B cell (primary cell): Measurements from ENCODE around the gene HOGA1. TPM values are rescaled to one million over a fixed set of nuclear protein-coding genes. Genes with fewer than 3 reads are reported as not detected.

ENCODE experiments used
- ATAC-seq: fragments of 200-7000 bp; cut with Tn5 transposase; one replicate; pipeline ENCODE4 v1.10.0; 2021; ENCODE audit warnings: low read depth, mild to moderate bottlenecking, moderate number of reproducible peaks, moderate library complexity
- CTCF ChIA-PET: fragments of 350-600 bp; sonication (Branson Sonifier 250); formaldehyde crosslinking; loops from one replicate; lab custom pipeline; 2021; ENCODE audit warnings: antibody characterized with exemption, inconsistent platforms; lab: Charles Lee
- POLR2A ChIA-PET: fragments of 350-600 bp; sonication (Branson Sonifier 250); formaldehyde crosslinking; loops from one replicate; lab custom pipeline; 2021; ENCODE audit warnings: antibody characterized with exemption; lab: Charles Lee
- DNase-seq: peaks from one replicate; pipeline ENCODE4 v3.0.0; 2013
- H2AFZ ChIP-seq: 2 replicates; pipeline ENCODE4 v1.6.1; 2012; ENCODE audit warnings: mild to moderate bottlenecking, low read depth, low read length; ENCODE audit not compliant: insufficient read depth, poor library complexity, severe bottlenecking
- H3K27ac ChIP-seq, 2 donors: 1 replicate in 1 of 2; 2 replicates in 1 of 2; pipeline ENCODE4 v1.5.1; 2012 to 2013; ENCODE audit warnings: low read length in 2 of 2, mild to moderate bottlenecking in 2 of 2, moderate library complexity in 1 of 2
- H3K27me3 ChIP-seq, 4 experiments: fragments of 200-600 bp in 1 of 4; sonication (generic) in 1 of 4; replicated peaks in 1 of 4; 1 replicate in 2 of 4; 2 replicates in 2 of 4; pipeline versions ENCODE4 v1.6.1 to v1.7.0; 2013 to 2016; ENCODE audit warnings: low read length in 3 of 4, mild to moderate bottlenecking in 2 of 4, mixed read lengths in 1 of 4, moderate library complexity in 1 of 4; ENCODE audit not compliant: insufficient read depth in 4 of 4, control insufficient read depth in 3 of 4; ENCODE audit errors: control extremely low read depth in 1 of 4
- H3K36me3 ChIP-seq, 2 experiments: replicated peaks in 1 of 2; 1 replicate in 1 of 2; 2 replicates in 1 of 2; pipeline versions ENCODE4 v1.6.1 to v1.7.1; 2013; ENCODE audit warnings: low read length in 1 of 2; ENCODE audit not compliant: insufficient read depth in 2 of 2, control insufficient read depth in 1 of 2; ENCODE audit errors: control extremely low read depth in 1 of 2, extremely low read depth in 1 of 2
- H3K4me1 ChIP-seq, 2 donors: fragments of 200-600 bp in 1 of 2; sonication (generic) in 1 of 2; 1 replicate in 1 of 2; 2 replicates in 1 of 2; pipeline versions ENCODE4 v1.5.1 to v1.6.1; 2013 to 2017; ENCODE audit warnings: low read length in 2 of 2; ENCODE audit not compliant: control insufficient read depth in 2 of 2, insufficient read depth in 2 of 2
- H3K4me2 ChIP-seq: replicated peaks from 2 replicates; pipeline ENCODE3; 2012; ENCODE audit warnings: mild to moderate bottlenecking, low read depth, low read length; ENCODE audit not compliant: poor library complexity, severe bottlenecking
- H3K4me3 ChIP-seq, 5 experiments: fragments of 200-600 bp in 1 of 5; sonication (generic) in 1 of 5; 1 replicate in 3 of 5; 2 replicates in 2 of 5; pipeline versions ENCODE4 v1.5.1 to v1.7.0; 2011 to 2016; ENCODE audit warnings: low read length in 4 of 5, mild to moderate bottlenecking in 4 of 5, low read depth in 2 of 5, control low read depth in 1 of 5, moderate library complexity in 1 of 5; ENCODE audit not compliant: insufficient read depth in 1 of 5; ENCODE audit errors: control extremely low read depth in 1 of 5, extremely low read depth in 1 of 5
- H3K79me2 ChIP-seq: fragments of 200-600 bp; sonication (generic); one replicate; pipeline ENCODE4 v1.6.0; 2016; ENCODE audit warnings: low read length; ENCODE audit not compliant: control insufficient read depth, insufficient read depth
- H3K9ac ChIP-seq: fragments of 200-600 bp; sonication (generic); 2 replicates; pipeline ENCODE4 v1.6.1; 2017; ENCODE audit warnings: mild to moderate bottlenecking, low read length, moderate library complexity
- H3K9me3 ChIP-seq, 3 donors: one replicate each; pipeline versions ENCODE4 v1.6.1 to v1.7.1; 2013; ENCODE audit warnings: low read length in 2 of 3; ENCODE audit not compliant: control insufficient read depth in 2 of 3, insufficient read depth in 1 of 3; ENCODE audit errors: control extremely low read depth in 1 of 3
- H4K20me1 ChIP-seq: 2 replicates; pipeline ENCODE4 v1.6.0; 2012; ENCODE audit warnings: mild to moderate bottlenecking, low read length; ENCODE audit not compliant: insufficient read depth, control insufficient read depth, poor library complexity, severe bottlenecking
- H3K27ac Mint-ChIP-seq: one replicate; pipeline ENCODE4 v1.8.0; 2021; ENCODE audit warnings: mixed read lengths
- H3K27me3 Mint-ChIP-seq: one replicate; pipeline ENCODE4 v1.8.0; 2021; ENCODE audit warnings: mixed read lengths
- H3K4me1 Mint-ChIP-seq: one replicate; pipeline ENCODE4 v1.8.0; 2021; ENCODE audit warnings: mixed read lengths
- H3K4me3 Mint-ChIP-seq: one replicate; pipeline ENCODE4 v1.8.0; 2021; ENCODE audit warnings: mixed read lengths
- H3K9me3 Mint-ChIP-seq: one replicate; pipeline ENCODE4 v1.8.0; 2022; ENCODE audit warnings: mixed read lengths; ENCODE audit not compliant: insufficient read depth
- EZH2 ChIP-seq: IDR thresholded peaks from 2 replicates; pipeline ENCODE4 v1.6.1; 2012; ENCODE audit warnings: borderline replicate concordance, low read depth, mild to moderate bottlenecking, moderate library complexity, low read length; ENCODE audit not compliant: insufficient read depth, poor library complexity, severe bottlenecking
- WGBS: methylation state at CpG from one replicate; pipeline ENCODE4 v1.1.5; 2013; ENCODE audit warnings: missing lambda C conversion rate; ENCODE audit not compliant: insufficient coverage; 5-methylcytosine and 5-hydroxymethylcytosine counted together
- intact Hi-C: fragments of 100-400 bp; cut with micrococcal nuclease; formaldehyde crosslinking; loops from one replicate; pipeline ENCODE4 v1.10.0; 2022
- polyA plus RNA-seq: library from polyadenylated mRNA; depleted of rRNA; stranded (reverse); fragments of >200 nt; gene quantifications from 2 replicates; pipeline ENCODE4 v1.2.3, GENCODE V29; 2012
- total RNA-seq, 2 donors: library from RNA; stranded (reverse); fragments of 120-200 nt in 1 of 2; gene quantifications; 1 replicate in 1 of 2; 2 replicates in 1 of 2; pipeline versions ENCODE4 v1.2.3 to v1.2.4, GENCODE V29; 2013 to 2022
- TF ChIP-seq, protein P1 (sequence below): fragments of 200-600 bp; IDR thresholded peaks from one replicate; pipeline ENCODE4 v1.8.0; 2022; ENCODE audit warnings: antibody characterized with exemption, mild to moderate bottlenecking

The HOGA1 gene
- total and polyA plus RNA-seq, 2 donors (not counting 1 experiment from before 2014, with no cell fraction given), result not detected

DNA sequence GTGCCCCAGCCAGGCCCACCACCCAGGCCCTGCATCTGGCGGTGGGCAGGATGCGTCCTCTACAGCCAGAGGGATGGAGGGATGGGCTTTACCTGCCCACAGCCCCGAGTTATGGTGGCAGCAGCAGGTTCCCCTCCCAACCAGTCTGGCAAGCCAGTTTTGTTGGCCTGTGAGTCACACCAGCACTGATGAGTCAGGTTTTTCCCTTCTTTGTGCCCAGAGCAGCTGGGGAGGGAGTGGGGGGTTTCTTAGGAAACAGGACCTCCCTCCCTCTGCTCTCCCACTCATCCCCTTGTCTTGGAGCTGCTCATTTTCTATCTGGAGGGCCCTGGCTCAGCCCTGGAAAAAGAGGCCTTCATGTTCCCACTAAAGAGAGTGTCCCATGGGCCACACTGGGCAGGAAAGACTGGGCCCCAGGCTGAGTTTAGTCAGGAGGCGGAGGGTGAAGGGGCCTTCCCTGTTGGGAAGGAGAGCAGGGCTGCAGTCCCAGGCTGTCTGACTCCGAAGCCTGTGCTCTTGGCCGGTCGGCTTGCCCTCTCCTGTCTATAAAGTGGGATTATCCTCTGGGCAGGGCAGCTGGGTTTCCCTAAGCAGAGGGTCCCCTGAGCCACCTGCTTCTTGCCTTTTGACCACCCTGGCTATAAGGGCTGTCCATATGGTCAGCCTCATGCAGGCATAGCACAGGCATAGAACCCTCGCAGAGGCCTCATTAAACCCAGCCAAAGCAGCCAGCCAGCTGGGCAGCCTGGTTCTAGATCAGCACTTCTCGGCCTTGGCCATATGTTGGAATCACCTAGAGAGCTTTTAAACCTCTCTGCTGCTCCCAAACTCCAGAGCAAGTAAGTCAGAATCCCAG is 41.8 kb upstream of the HOGA1 start:
- no peak overlapping the region for H3K27ac ChIP-seq
- no peak overlapping the region for H3K9ac ChIP-seq
- H4K20me1 ChIP-seq, result no peaks in the 10 kb centered on the region
- H3K4me1 ChIP-seq, result no peaks in the 10 kb centered on the region
- no peaks in the 10 kb centered on the region for H3K36me3 ChIP-seq
- H3K79me2 ChIP-seq, result no peaks in the 10 kb centered on the region
- intact Hi-C loops, result no loop called here
- Mint-ChIP-seq H3K27ac (no peak overlapping the region), H3K4me1 (no peaks in the 10 kb centered on the region), H3K27me3 (peaks cover 8% of the 10 kb centered on the region), H3K4me3 (no peak overlapping the region), H3K9me3 (no peaks in the 10 kb centered on the region)
- H2AFZ ChIP-seq, result no peak overlapping the region
- H3K27me3 ChIP-seq, result no peaks in the 10 kb centered on the region
- 80% methylated on average over 9 of the region's 9 CpGs for WGBS
- CTCF ChIA-PET, result interaction anchor here (0.6 kb wide), 1 partner anchor 10 kb away, joined by 4 read pairs; no protein-coding TSS in a partner anchor
- TF ChIP-seq, protein P1, sequence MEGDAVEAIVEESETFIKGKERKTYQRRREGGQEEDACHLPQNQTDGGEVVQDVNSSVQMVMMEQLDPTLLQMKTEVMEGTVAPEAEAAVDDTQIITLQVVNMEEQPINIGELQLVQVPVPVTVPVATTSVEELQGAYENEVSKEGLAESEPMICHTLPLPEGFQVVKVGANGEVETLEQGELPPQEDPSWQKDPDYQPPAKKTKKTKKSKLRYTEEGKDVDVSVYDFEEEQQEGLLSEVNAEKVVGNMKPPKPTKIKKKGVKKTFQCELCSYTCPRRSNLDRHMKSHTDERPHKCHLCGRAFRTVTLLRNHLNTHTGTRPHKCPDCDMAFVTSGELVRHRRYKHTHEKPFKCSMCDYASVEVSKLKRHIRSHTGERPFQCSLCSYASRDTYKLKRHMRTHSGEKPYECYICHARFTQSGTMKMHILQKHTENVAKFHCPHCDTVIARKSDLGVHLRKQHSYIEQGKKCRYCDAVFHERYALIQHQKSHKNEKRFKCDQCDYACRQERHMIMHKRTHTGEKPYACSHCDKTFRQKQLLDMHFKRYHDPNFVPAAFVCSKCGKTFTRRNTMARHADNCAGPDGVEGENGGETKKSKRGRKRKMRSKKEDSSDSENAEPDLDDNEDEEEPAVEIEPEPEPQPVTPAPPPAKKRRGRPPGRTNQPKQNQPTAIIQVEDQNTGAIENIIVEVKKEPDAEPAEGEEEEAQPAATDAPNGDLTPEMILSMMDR, result no peak
- no peak for TF ChIP-seq EZH2
- DNase-seq, result no peak
- ATAC-seq, result no peak
- H3K4me3 ChIP-seq, result no peak overlapping the region
- no peaks in the 10 kb centered on the region for H3K9me3 ChIP-seq
- POLR2A ChIA-PET, result no interaction called here
- no peak overlapping the region for H3K4me2 ChIP-seq

DNA sequence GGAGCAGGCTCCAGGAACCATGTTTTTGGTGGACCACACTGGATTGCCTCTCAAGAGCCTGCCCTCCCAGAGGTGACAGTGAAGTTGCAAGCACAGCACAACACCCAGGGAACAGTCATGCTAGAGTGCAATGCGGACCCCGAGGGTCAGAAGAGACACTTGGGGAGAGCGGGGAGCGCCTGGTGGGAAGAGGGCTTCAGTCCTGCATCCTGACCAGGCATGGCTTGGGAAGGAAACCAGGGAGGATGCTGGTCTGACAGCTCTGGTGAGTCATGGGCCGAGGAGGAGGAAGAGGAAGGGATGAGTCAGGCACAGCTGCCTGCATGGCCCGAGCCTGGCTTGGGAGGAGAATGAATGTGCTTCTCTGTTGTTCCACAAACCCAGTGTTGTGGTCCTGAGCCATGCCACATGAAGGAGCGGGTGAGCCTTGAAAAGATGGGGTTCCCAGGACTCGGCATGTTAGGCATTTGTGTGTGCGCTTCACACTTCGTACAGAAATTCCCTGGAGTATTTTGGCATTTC is 41.1 kb upstream of the HOGA1 start:
- ATAC-seq (no peak), DNase-seq (no peak)
- H3K4me2 ChIP-seq, result no peak overlapping the region
- no peaks in the 10 kb centered on the region for H3K36me3 ChIP-seq
- H3K9me3 ChIP-seq, result no peaks in the 10 kb centered on the region
- H3K79me2 ChIP-seq, result no peaks in the 10 kb centered on the region
- Mint-ChIP-seq H3K9me3 (no peaks in the 10 kb centered on the region), H3K27me3 (peaks cover 8% of the 10 kb centered on the region), H3K4me1 (no peaks in the 10 kb centered on the region), H3K27ac (no peak overlapping the region), H3K4me3 (no peak overlapping the region)
- ChIA-PET POLR2A (no interaction called here), CTCF (interaction anchor here (0.6 kb wide), 1 partner anchor 10 kb away, joined by 4 read pairs; no protein-coding TSS in a partner anchor)
- no peaks in the 10 kb centered on the region for H4K20me1 ChIP-seq
- TF ChIP-seq, protein P1, result no peak
- WGBS, result 35% methylated on average over 10 of the region's 10 CpGs
- H2AFZ ChIP-seq, result no peak overlapping the region
- no peaks in the 10 kb centered on the region for H3K4me1 ChIP-seq
- no peak overlapping the region for H3K27ac ChIP-seq
- H3K9ac ChIP-seq, result no peak overlapping the region
- H3K4me3 ChIP-seq, result no peak overlapping the region
- intact Hi-C loops, result no loop called here
- no peaks in the 10 kb centered on the region for H3K27me3 ChIP-seq
